GM21515 (cell line): Measurements from ENCODE around the gene HOXC12.

Experiments used
- ATAC-seq: cut with Tn5 transposase; IDR thresholded peaks from one replicate; pipeline ENCODE4 v1.9.1; 2021; ENCODE audit not compliant: unreplicated experiment

The HOXC12 gene

GRCh38 chr12:53954694-53955035, at the start of gene HOXC12:
Gene HOXC12 (plus strand): TSS chr12:53954903. CDS start chr12:53954930, 27 bp downstream.
- ATAC-seq = no peak

GRCh38 chr12:53907103-53907502, 47.6 kb upstream of the HOXC12 start:
- ATAC-seq = no peak

- no peak for ATAC-seq
These were observed 37.7 kb upstream of the HOXC12 start for GRCh38 chr12:53916788-53917655.

GRCh38 chr12:53924521-53925405, 29.9 kb upstream of the HOXC12 start:
- ATAC-seq = no peak

- no peak for ATAC-seq
These were observed 27.3 kb upstream of the HOXC12 start for GRCh38 chr12:53927220-53928029.

GRCh38 chr12:53928054-53928835, 26.5 kb upstream of the HOXC12 start:
- ATAC-seq = no peak

- ATAC-seq = no peak
These were observed 25.2 kb upstream of the HOXC12 start for GRCh38 chr12:53929527-53929926.

GRCh38 chr12:53930591-53931255, 24.0 kb upstream of the HOXC12 start:
- ATAC-seq = no peak

- ATAC-seq = no peak
These were observed 22.7 kb upstream of the HOXC12 start for GRCh38 chr12:53931844-53932581.

- ATAC-seq = no peak
These were observed 21.8 kb upstream of the HOXC12 start for GRCh38 chr12:53932915-53933314.

GRCh38 chr12:53935383-53936341, 19.0 kb upstream of the HOXC12 start:
- no peak for ATAC-seq

GRCh38 chr12:53937099-53937498, 17.6 kb upstream of the HOXC12 start:
- no peak for ATAC-seq

- no peak for ATAC-seq
These were observed 16.9 kb upstream of the HOXC12 start for GRCh38 chr12:53937596-53938325.

GRCh38 chr12:53938326-53939140, 16.2 kb upstream of the HOXC12 start, which contains the start of gene HOXC13:
Gene HOXC13 (plus strand): TSS chr12:53938831. CDS start chr12:53938907, 76 bp downstream.
- ATAC-seq = no peak

GRCh38 chr12:53939141-53940108, 15.3 kb upstream of the HOXC12 start:
- no peak for ATAC-seq
